ENCODE measurements around the gene PLCL1. TPM values are rescaled to one million over a fixed set of nuclear protein-coding genes. Genes with fewer than 3 reads are reported as not detected.

Gene PLCL1
- total RNA-seq, 1 experiment from 2014 or later: 0.07 TPM

- no peak overlapping the region for H3K4me3 ChIP-seq (replicated peaks in 1 of 2; ENCODE audit: low read depth in 1 of 2, low read length in 2 of 2)
- no peaks in the 10 kb centered on the region for H3K36me3 ChIP-seq (ENCODE audit: control insufficient read depth in 1 of 2, insufficient read depth in 2 of 2, low read length in 2 of 2)
- ChIA-PET CTCF (no interaction called here), POLR2A (no interaction called here), RAD21 (ENCODE audit: low non-redundant PET in 1 of 2, low total read pairs in 2 of 2, uncharacterized antibody in 2 of 2, unreplicated experiment in 2 of 2) (no interaction called here)
- H3K4me1 ChIP-seq (ENCODE audit: control insufficient read depth in 1 of 2, insufficient read depth in 2 of 2, low read length in 2 of 2): no peaks in the 10 kb centered on the region
- no peak for TF ChIP-seq ELF1 (IDR thresholded peaks at IDR 0.05; ENCODE audit: borderline replicate concordance, low read depth)
- no peak for TF ChIP-seq EZH2phosphoT487 (IDR thresholded peaks at IDR 0.05; ENCODE audit: borderline replicate concordance)
- no peak for TF ChIP-seq REST (IDR thresholded peaks at IDR 0.05; ENCODE audit: low read depth)
- no peak for TF ChIP-seq ZFX (IDR thresholded peaks at IDR 0.05)
- TF ChIP-seq CEBPB (IDR thresholded peaks at IDR 0.05; ENCODE audit: low read depth): no peak
- no peak for TF ChIP-seq YY1 (IDR thresholded peaks at IDR 0.05; ENCODE audit: extremely low read depth, insufficient replicate concordance, low read depth, low read length)
- TF ChIP-seq SIN3A (IDR thresholded peaks at IDR 0.05; ENCODE audit: low read depth): no peak
- no peak for TF ChIP-seq FOSL1 (IDR thresholded peaks at IDR 0.05; ENCODE audit: low read depth)
- no peak for TF ChIP-seq CBX3 (IDR thresholded peaks at IDR 0.05; ENCODE audit: low read depth)
- no peak for TF ChIP-seq JUND (IDR thresholded peaks at IDR 0.05)
- TF ChIP-seq ATF3 (IDR thresholded peaks at IDR 0.05): no peak
- TF ChIP-seq EGR1 (IDR thresholded peaks at IDR 0.05; ENCODE audit: low read depth): no peak
- no peak for TF ChIP-seq ZNF274 (IDR thresholded peaks at IDR 0.05; ENCODE audit: low read depth, low read length)
- TF ChIP-seq RAD21 (IDR thresholded peaks at IDR 0.05; ENCODE audit: low read depth): no peak
- no peak for TF ChIP-seq TCF7L2 (IDR thresholded peaks at IDR 0.05; ENCODE audit: borderline replicate concordance, extremely low read depth, insufficient read depth, insufficient read length)
- ATAC-seq (no peak), DNase-seq (ENCODE audit: low read depth, low spot score) (no peak)
- BruUV-seq (replicated peaks): no TSS peak
- H3K79me2 ChIP-seq (ENCODE audit: insufficient read depth, low read length): no peaks in the 10 kb centered on the region
- intact Hi-C loops (cut with micrococcal nuclease): no loop called here
- H3K27ac ChIP-seq (ENCODE audit: low read depth, low read length): no peak overlapping the region
- no peak overlapping the region for H3K9ac ChIP-seq (ENCODE audit: low read length)
- no peak overlapping the region for H2AFZ ChIP-seq (ENCODE audit: low read depth, low read length, poor library complexity, severe bottlenecking)
- H3K9me3 ChIP-seq (ENCODE audit: control insufficient read depth in 1 of 2, insufficient read depth in 1 of 2, low read depth in 1 of 2, low read length in 2 of 2): no peaks in the 10 kb centered on the region
- H4K20me1 ChIP-seq (ENCODE audit: insufficient read depth): no peaks in the 10 kb centered on the region
- H3K27me3 ChIP-seq (ENCODE audit: insufficient read depth, low read length): peaks cover 32% of the 10 kb centered on the region; the same call in 1 of the 2 replicates
- H3K9me2 ChIP-seq (ENCODE audit: insufficient read depth): no peaks in the 10 kb centered on the region
- no peak overlapping the region for H3K4me2 ChIP-seq (ENCODE audit: low read length)
Observed at GRCh38 chr2:198134293-198134955, 330.0 kb downstream of the PLCL1 start.

All from HCT116 (cell line).